ENCODE measurements around the gene CHRM5. TPM values are rescaled to one million over a fixed set of nuclear protein-coding genes. Genes with fewer than 3 reads are reported as not detected.

Gene CHRM5
- total and polyA plus RNA-seq, 2 of the 8 experiments (the other 6 are each of a cell fraction or from before 2014, with no cell fraction given) = not detected

DNA sequence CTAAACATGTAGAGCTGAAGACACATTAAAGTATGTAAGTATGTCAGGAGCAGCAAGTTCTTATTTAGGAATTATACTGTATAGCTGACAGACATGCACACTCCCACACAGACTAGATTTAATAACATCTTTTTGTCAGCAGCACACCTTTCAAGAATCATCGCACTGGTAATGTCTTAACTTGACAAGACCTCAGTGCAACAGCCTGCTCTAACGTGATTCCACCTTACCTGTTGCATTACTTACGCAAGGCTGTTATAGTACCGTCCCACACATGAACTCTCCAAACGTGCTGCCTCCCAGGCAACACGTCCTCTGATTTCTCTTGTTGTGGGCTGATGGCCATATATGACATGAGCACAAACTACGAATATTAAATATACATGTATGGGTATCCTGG is 11.9 kb downstream of the CHRM5 start:
- H3K27ac ChIP-seq (ENCODE audit: low read depth, low read length) = no peak overlapping the region
- DNase-seq (ENCODE audit: low read depth in 1 of 2, low spot score in 2 of 2) (no peak), FAIRE-seq (no peak)
- H3K36me3 ChIP-seq (ENCODE audit: control insufficient read depth in 2 of 4, insufficient read depth in 4 of 4, low read length in 3 of 4) = no peaks in the 10 kb centered on the region
- no peak overlapping the region for H2BK20ac ChIP-seq (ENCODE audit: low read length)
- no peak overlapping the region for H3K18ac ChIP-seq (ENCODE audit: extremely low read depth, low read length)
- no peak overlapping the region for H3K14ac ChIP-seq (ENCODE audit: insufficient read length)
- ChIA-PET CTCF (ENCODE audit: partially characterized antibody) (interaction anchor here (1.1 kb wide), 1 partner anchor 14 kb away, joined by 5 read pairs; no protein-coding TSS in a partner anchor), POLR2A (ENCODE audit: partially characterized antibody) (no interaction called here)
- H2AK5ac ChIP-seq (ENCODE audit: low read depth, low read length) = no peak overlapping the region
- H2BK120ac ChIP-seq (replicated peaks; ENCODE audit: low read depth, low read length) = no peak overlapping the region
- H2BK15ac ChIP-seq (ENCODE audit: low read length) = no peak overlapping the region
- no peaks in the 10 kb centered on the region for H3K79me1 ChIP-seq (ENCODE audit: low read depth, low read length)
- no peaks in the 10 kb centered on the region for H3K27me3 ChIP-seq (replicated peaks in 1 of 4; ENCODE audit: control insufficient read depth in 3 of 4, extremely low read depth in 1 of 4, insufficient read depth in 3 of 4, low read length in 3 of 4)
- no peak overlapping the region for H3K4me2 ChIP-seq (ENCODE audit: insufficient read depth in 1 of 2, low read depth in 2 of 2, low read length in 2 of 2)
- no peak overlapping the region for H2BK12ac ChIP-seq (ENCODE audit: low read depth, low read length)
- no peaks in the 10 kb centered on the region for H3K23me2 ChIP-seq (ENCODE audit: low read depth, low read length)
- no peak overlapping the region for H4K91ac ChIP-seq (replicated peaks; ENCODE audit: insufficient read length, low read length)
- H3K79me2 ChIP-seq (ENCODE audit: control insufficient read depth in 1 of 2, insufficient read depth in 2 of 2, low read length in 2 of 2) = no peaks in the 10 kb centered on the region
- 65% methylated on average over 7 of the region's 7 CpGs; no CpG with 5 or more reads in 1 of the 2 experiments for WGBS, 2 experiments (ENCODE audit: extremely low coverage in 1 of 2, insufficient coverage in 1 of 2, insufficient read length in 1 of 2, insufficient replicate concordance in 2 of 2, low coverage in 1 of 2, low lambda C conversion rate in 2 of 2, missing lambda C conversion rate in 1 of 2)
- no peak for TF ChIP-seq RXRA (IDR thresholded peaks at IDR 0.05; ENCODE audit: insufficient read depth, low read depth, low read length)
- no peak for TF ChIP-seq RNF2 (IDR thresholded peaks at IDR 0.05; ENCODE audit: borderline replicate concordance, low read depth, low read length, missing control alignments, poor library complexity, severe bottlenecking)
- TF ChIP-seq SP4 (IDR thresholded peaks at IDR 0.05; ENCODE audit: low read length) = no peak
- TF ChIP-seq JUND (IDR thresholded peaks at IDR 0.05; ENCODE audit: low read length) = no peak
- TF ChIP-seq NANOG (IDR thresholded peaks at IDR 0.05; ENCODE audit: insufficient read depth, low read depth, low read length, poor library complexity, severe bottlenecking) = no peak
- TF ChIP-seq GABPA (IDR thresholded peaks at IDR 0.05; ENCODE audit: borderline replicate concordance, insufficient read depth, low read length) = no peak
- TF ChIP-seq EGR1 (IDR thresholded peaks at IDR 0.05; ENCODE audit: borderline replicate concordance, low read depth, low read length) = no peak
- TF ChIP-seq TEAD4 (IDR thresholded peaks at IDR 0.05; ENCODE audit: low read depth, low read length) = no peak
- no peak for TF ChIP-seq SRF (IDR thresholded peaks at IDR 0.05; ENCODE audit: low read depth, low read length)
- TF ChIP-seq GTF2F1 (IDR thresholded peaks at IDR 0.05; ENCODE audit: borderline replicate concordance, low read depth, low read length) = no peak
- TF ChIP-seq BCL11A (IDR thresholded peaks at IDR 0.05; ENCODE audit: low read depth in 2 of 2, low read length in 2 of 2) = no peak
- TF ChIP-seq RAD21 (IDR thresholded peaks at IDR 0.05 in 1 of 2, conservative IDR thresholded peaks at IDR 0.05 in 1 of 2; ENCODE audit: low read depth in 2 of 2, low read length in 2 of 2) = no peak
- TF ChIP-seq KDM5A (IDR thresholded peaks at IDR 0.05; ENCODE audit: low read length) = no peak
- no peak overlapping the region for H3K4me3 ChIP-seq (ENCODE audit: extremely low read depth in 1 of 4, insufficient read depth in 2 of 4, low read depth in 3 of 4, low read length in 4 of 4)
- H3K9ac ChIP-seq (replicated peaks in 1 of 4; ENCODE audit: extremely low read depth in 1 of 4, low read depth in 3 of 4, low read length in 3 of 4) = no peak overlapping the region; a peak in 1 of 7 replicates
- H4K8ac ChIP-seq (ENCODE audit: extremely low read depth, insufficient read depth, low read length) = no peak overlapping the region
- no peak overlapping the region for H2BK5ac ChIP-seq (ENCODE audit: low read depth, low read length)
- no peak overlapping the region for H2AFZ ChIP-seq (ENCODE audit: low read length)
- H3K56ac ChIP-seq (replicated peaks; ENCODE audit: insufficient read length, low read depth, low read length) = no peak overlapping the region
- peaks cover 0 to under 1% (median 0%) of the 10 kb centered on the region in 4 experiments; a peak in 1 of 7 replicates for H3K4me1 ChIP-seq (replicated peaks in 1 of 4; ENCODE audit: control insufficient read depth in 3 of 4, insufficient read depth in 4 of 4, low read length in 3 of 4)
- H4K20me1 ChIP-seq (replicated peaks in 1 of 2; ENCODE audit: control insufficient read depth in 1 of 2, insufficient read depth in 2 of 2, low read length in 2 of 2) = peaks cover 0 to 1% of the 10 kb centered on the region in 2 experiments
- H3K4ac ChIP-seq (replicated peaks; ENCODE audit: insufficient read length, low read depth, low read length) = no peak overlapping the region
- no peak overlapping the region for H4K5ac ChIP-seq (ENCODE audit: insufficient read length, low read depth, low read length)
- H3K9me3 ChIP-seq (ENCODE audit: insufficient read depth in 2 of 2, low read depth in 1 of 2, low read length in 1 of 2) = no peaks in the 10 kb centered on the region
- no peak overlapping the region for H3K23ac ChIP-seq (ENCODE audit: insufficient read length)
